B cell (primary cell): ENCODE data around the gene TRAPPC14.

ENCODE experiments used
- EZH2 ChIP-seq: IDR thresholded peaks from 2 replicates; pipeline ENCODE4 v1.6.1; 2012; ENCODE audit warnings: borderline replicate concordance, low read depth, mild to moderate bottlenecking, moderate library complexity, low read length; ENCODE audit not compliant: insufficient read depth, poor library complexity, severe bottlenecking
- TF ChIP-seq, protein P1 (sequence below): fragments of 200-600 bp; IDR thresholded peaks from one replicate; pipeline ENCODE4 v1.8.0; 2022; ENCODE audit warnings: antibody characterized with exemption, mild to moderate bottlenecking

DNA sequence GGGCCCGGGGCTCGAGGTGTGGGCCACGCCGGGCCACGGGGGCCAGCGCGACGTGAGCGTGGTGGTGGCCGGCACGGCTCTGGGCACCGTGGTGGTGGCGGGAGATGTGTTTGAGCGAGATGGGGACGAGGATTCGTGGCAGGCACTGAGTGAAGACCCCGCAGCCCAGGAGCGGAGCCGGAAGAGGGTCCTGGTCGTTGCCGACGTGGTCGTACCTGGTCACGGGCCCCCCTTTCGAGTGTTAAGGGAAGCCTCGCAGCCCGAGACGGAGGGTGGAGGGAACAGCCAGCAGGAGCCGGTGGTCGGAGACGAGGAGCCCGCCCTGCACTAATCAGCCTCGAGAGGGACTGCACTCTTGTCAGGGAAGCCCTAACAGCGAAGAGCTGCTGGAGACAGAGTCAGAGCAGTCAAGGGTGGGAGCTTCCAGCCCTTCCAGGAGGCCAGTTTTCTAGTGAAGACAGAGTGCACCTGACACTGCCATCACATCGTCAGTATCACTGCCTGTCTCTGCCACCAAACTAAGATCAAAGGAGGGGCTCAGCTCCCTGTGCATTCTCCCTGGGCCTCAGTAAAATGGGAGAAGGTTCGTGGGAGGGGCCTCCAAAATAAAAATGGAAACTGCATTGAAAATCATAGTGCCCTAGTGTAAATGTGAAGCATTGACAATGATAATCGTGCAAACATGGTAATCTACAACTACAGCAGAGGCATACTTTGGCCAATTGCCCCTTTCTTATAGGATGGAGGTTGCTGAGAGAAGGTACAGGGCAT lies 30.5 kb downstream of the TRAPPC14 start:
- TF ChIP-seq, protein P1, sequence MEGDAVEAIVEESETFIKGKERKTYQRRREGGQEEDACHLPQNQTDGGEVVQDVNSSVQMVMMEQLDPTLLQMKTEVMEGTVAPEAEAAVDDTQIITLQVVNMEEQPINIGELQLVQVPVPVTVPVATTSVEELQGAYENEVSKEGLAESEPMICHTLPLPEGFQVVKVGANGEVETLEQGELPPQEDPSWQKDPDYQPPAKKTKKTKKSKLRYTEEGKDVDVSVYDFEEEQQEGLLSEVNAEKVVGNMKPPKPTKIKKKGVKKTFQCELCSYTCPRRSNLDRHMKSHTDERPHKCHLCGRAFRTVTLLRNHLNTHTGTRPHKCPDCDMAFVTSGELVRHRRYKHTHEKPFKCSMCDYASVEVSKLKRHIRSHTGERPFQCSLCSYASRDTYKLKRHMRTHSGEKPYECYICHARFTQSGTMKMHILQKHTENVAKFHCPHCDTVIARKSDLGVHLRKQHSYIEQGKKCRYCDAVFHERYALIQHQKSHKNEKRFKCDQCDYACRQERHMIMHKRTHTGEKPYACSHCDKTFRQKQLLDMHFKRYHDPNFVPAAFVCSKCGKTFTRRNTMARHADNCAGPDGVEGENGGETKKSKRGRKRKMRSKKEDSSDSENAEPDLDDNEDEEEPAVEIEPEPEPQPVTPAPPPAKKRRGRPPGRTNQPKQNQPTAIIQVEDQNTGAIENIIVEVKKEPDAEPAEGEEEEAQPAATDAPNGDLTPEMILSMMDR, result no peak
- no peak for TF ChIP-seq EZH2
